Osteoblast (primary cell): ENCODE measurements around the gene PPP3CA. TPM values are rescaled to one million over a fixed set of nuclear protein-coding genes. Genes with fewer than 3 reads are reported as not detected.

Experiments used
- DNase-seq: peaks from one replicate; pipeline ENCODE4 v3.0.0; 2011; ENCODE audit warnings: low spot score, mixed read lengths; ENCODE audit not compliant: insufficient read length; ENCODE audit errors: missing footprints
- H2AFZ ChIP-seq: 2 replicates; pipeline ENCODE4 v1.6.0; 2011; ENCODE audit warnings: mild to moderate bottlenecking, low read length
- H3K27ac ChIP-seq: 2 replicates; pipeline ENCODE4 v1.5.1; 2011; ENCODE audit warnings: mild to moderate bottlenecking, low read depth, low read length, moderate library complexity
- H3K27me3 ChIP-seq: 2 replicates; pipeline ENCODE4 v1.6.0; 2012; ENCODE audit warnings: mild to moderate bottlenecking, control low read depth, inconsistent platforms, low read length, moderate library complexity; ENCODE audit not compliant: insufficient read depth
- H3K36me3 ChIP-seq: 2 replicates; pipeline ENCODE4 v1.5.1; 2011; ENCODE audit warnings: mild to moderate bottlenecking, low read length, control low read depth, moderate library complexity; ENCODE audit not compliant: insufficient read depth
- H3K4me1 ChIP-seq: 2 replicates; pipeline ENCODE4 v1.5.1; 2011; ENCODE audit warnings: mild to moderate bottlenecking, low read length, control low read depth, moderate library complexity; ENCODE audit not compliant: insufficient read depth
- H3K4me2 ChIP-seq: 2 replicates; pipeline ENCODE4 v1.6.0; 2011; ENCODE audit warnings: mild to moderate bottlenecking, low read length; ENCODE audit not compliant: insufficient read depth
- H3K4me3 ChIP-seq: fragments of 200-600 bp; sonication (generic); 3 replicates; pipeline ENCODE4 v1.5.1; 2012; ENCODE audit warnings: mild to moderate bottlenecking, low read length, inconsistent platforms; ENCODE audit not compliant: insufficient read depth
- H3K79me2 ChIP-seq: 2 replicates; pipeline ENCODE4 v1.6.0; 2012; ENCODE audit warnings: mild to moderate bottlenecking, low read length, control low read depth, inconsistent platforms; ENCODE audit not compliant: insufficient read depth
- H3K9me3 ChIP-seq: 2 replicates; pipeline ENCODE4 v1.5.1; 2011; ENCODE audit warnings: low read depth, low read length, control low read depth
- H4K20me1 ChIP-seq: 2 replicates; pipeline ENCODE4 v1.6.0; 2012; ENCODE audit warnings: mild to moderate bottlenecking, low read length, control low read depth; ENCODE audit not compliant: insufficient read depth
- CTCF ChIP-seq: IDR thresholded peaks from 2 replicates; pipeline ENCODE4 v1.5.1; 2011; ENCODE audit warnings: mild to moderate bottlenecking, low read depth, low read length, moderate library complexity; ENCODE audit errors: extremely low read depth
- total RNA-seq: library from RNA; depleted of rRNA; stranded (reverse); fragments of >200 nt; gene quantifications from 2 replicates; pipeline ENCODE4 v1.2.3, GENCODE V29; 2012

The PPP3CA gene
- total RNA-seq, 1 donor = 80.0 TPM

- H3K4me3 ChIP-seq = peak overlapping the region; percentile 29
- H3K27me3 ChIP-seq = no peaks in the 10 kb centered on the region
- H3K9me3 ChIP-seq = no peaks in the 10 kb centered on the region
- H3K4me2 ChIP-seq = peak overlapping the region; percentile 60
- no peak overlapping the region for H2AFZ ChIP-seq
- peak; percentile 27 for DNase-seq
- peaks cover 20% of the 10 kb centered on the region for H3K4me1 ChIP-seq
- peaks cover 7% of the 10 kb centered on the region for H4K20me1 ChIP-seq
- H3K79me2 ChIP-seq = peaks cover 43% of the 10 kb centered on the region
- H3K36me3 ChIP-seq = peaks cover 3% of the 10 kb centered on the region
- H3K27ac ChIP-seq = peak overlapping the region; percentile 82
- TF ChIP-seq CTCF = no peak
Observed at GRCh38 chr4:101191302-101192098, 155.8 kb downstream of the PPP3CA start.

- H3K4me2 ChIP-seq = no peak overlapping the region
- peaks cover 7% of the 10 kb centered on the region for H4K20me1 ChIP-seq
- peaks cover 38% of the 10 kb centered on the region for H3K79me2 ChIP-seq
- H3K27ac ChIP-seq = peak overlapping the region; percentile 82
- no peak for DNase-seq
- peaks cover 20% of the 10 kb centered on the region for H3K4me1 ChIP-seq
- no peak for TF ChIP-seq CTCF
- H3K4me3 ChIP-seq = no peak overlapping the region
- H3K9me3 ChIP-seq = no peaks in the 10 kb centered on the region
- H2AFZ ChIP-seq = no peak overlapping the region
- no peaks in the 10 kb centered on the region for H3K27me3 ChIP-seq
- H3K36me3 ChIP-seq = peaks cover 3% of the 10 kb centered on the region
Observed at GRCh38 chr4:101190751-101191150, 156.6 kb downstream of the PPP3CA start.

- no peaks in the 10 kb centered on the region for H3K36me3 ChIP-seq
- peaks cover 9% of the 10 kb centered on the region for H4K20me1 ChIP-seq
- no peaks in the 10 kb centered on the region for H3K9me3 ChIP-seq
- TF ChIP-seq CTCF = no peak
- H3K4me2 ChIP-seq = no peak overlapping the region
- H3K27ac ChIP-seq = no peak overlapping the region
- DNase-seq = no peak
- H3K27me3 ChIP-seq = no peaks in the 10 kb centered on the region
- peaks cover 45% of the 10 kb centered on the region for H3K79me2 ChIP-seq
- no peak overlapping the region for H2AFZ ChIP-seq
- H3K4me3 ChIP-seq = no peak overlapping the region
- H3K4me1 ChIP-seq = peaks cover 24% of the 10 kb centered on the region
Observed at GRCh38 chr4:101188906-101189305, 158.4 kb downstream of the PPP3CA start.

- no peak for DNase-seq
Observed at GRCh38 chr4:101187841-101188240, 159.5 kb downstream of the PPP3CA start.

More at GRCh38 chr4:101187841-101188240, 159.5 kb downstream of the PPP3CA start:
- Histone ChIP-seq H3K9me3 (no peaks in the 10 kb centered on the region), H3K36me3 (no peaks in the 10 kb centered on the region), H3K4me3 (no peak overlapping the region), H3K27me3 (no peaks in the 10 kb centered on the region), H3K4me1 (peaks cover 26% of the 10 kb centered on the region), H3K79me2 (peaks cover 50% of the 10 kb centered on the region), H2AFZ (no peak overlapping the region), H4K20me1 (peaks cover 12% of the 10 kb centered on the region), H3K4me2 (no peak overlapping the region), H3K27ac (no peak overlapping the region)
- TF ChIP-seq CTCF = peak; percentile 29
